CD4-positive, alpha-beta T cell treated with Interleukin-1 beta for 1 hour (primary cell): Measurements from ENCODE around the gene TSBP1.

Experiments used
- DNase-seq, 2 donors: peaks; one replicate each; pipeline ENCODE4 v3.0.0-alpha.2; 2020 to 2022

Gene TSBP1, protein sequence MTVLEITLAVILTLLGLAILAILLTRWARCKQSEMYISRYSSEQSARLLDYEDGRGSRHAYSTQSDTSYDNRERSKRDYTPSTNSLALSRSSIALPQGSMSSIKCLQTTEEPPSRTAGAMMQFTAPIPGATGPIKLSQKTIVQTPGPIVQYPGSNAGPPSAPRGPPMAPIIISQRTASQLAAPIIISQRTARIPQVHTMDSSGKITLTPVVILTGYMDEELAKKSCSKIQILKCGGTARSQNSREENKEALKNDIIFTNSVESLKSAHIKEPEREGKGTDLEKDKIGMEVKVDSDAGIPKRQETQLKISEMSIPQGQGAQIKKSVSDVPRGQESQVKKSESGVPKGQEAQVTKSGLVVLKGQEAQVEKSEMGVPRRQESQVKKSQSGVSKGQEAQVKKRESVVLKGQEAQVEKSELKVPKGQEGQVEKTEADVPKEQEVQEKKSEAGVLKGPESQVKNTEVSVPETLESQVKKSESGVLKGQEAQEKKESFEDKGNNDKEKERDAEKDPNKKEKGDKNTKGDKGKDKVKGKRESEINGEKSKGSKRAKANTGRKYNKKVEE

DNA sequence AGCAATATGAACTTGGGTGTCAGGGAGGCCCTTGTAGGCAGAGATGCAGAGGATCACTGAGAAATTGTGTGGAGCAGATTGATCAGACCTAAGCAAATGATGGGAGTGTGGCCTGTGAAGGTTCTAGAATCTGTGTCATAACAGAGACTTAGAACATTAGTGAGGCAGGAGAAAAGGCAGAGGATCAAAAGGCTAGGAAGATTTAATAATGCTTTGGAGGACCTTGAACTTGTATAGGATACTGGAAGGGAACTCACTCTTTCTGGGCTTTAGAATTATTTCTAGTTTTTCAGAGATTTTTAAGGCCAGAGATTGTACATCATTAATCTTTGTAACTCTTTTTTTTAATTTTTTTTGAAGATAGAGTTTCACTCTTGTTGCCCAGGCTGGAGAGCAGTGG is at the start of gene TSBP1:
TSBP1 (minus strand) TSS at position 101 of the 400 bp plus-strand sequence. CDS start 197 bp downstream, outside the sequence.
- no peak for DNase-seq

DNA sequence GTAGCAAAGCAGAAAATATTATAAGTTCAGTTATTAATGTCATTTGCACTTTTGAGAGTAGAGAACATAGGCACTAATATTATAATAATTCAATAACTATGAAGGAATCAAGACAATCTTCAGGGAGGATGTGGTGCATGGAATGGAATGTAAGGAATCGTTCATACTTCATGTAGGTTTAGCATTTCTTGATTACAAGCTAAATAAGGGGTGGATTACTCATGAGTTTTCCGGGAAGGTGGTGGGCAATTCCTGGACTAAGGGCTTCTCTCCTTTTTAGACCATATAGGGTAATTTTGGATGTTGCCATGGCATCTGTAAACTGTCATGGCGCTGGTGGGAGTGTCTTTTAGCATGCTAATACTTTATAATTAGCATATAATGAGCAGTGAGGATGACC is 44.3 kb upstream of the TSBP1 start:
- DNase-seq: no peak

DNA sequence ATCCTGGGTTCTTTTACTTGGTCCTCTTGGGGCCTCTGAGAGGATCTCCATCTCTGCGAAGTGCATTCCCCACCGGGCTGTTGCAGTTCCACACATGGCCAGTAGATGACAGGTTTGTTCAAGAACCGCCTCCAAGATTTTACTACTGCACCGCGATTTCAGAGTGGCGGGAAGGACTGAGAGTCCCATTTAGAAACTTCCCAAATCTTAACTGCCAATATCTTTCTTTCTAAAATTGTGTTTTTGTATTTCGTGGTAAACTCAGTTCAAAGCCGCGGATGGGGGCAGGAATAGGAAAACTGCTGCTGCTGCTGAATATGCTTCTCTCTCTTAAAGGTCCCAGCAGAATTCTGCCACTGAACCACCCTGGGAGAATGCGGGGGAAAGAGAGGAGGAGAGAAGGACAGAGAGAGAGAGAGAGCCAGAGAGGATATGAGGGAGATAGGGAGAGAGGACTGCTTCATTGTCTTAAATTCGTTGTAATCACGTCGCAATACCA is 43.9 kb upstream of the TSBP1 start:
- DNase-seq: peak; percentile 74 to 76

DNA sequence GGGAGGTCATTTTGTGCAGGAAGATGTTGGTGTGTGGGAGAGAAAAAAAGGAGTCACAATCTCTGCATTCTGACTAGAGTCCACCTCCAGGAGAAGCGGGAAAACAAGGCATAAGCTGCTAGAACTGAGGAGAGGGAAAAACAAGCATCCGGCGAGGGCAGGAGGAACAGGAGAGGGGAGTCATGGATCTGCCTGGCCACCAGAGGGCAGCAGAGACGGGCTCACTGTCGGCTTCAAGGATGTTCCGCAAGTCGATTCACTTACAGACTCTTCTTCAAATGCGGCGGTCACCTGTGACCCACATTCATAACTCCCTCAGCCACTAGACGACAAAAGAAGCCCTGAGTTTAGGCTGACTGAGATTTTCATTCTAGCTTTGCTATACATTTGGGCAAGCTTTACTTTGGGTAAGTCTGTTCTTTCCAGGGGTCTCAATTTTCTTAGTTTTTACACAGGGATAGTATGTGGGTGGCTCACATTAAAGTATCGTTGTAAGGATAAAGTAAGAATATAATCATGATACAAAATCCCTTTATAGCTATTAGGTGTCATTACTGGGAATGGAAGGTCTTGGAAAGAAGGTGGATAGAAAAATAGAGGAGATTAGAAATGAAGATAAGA is 41.8 kb upstream of the TSBP1 start:
- peak; percentile 79 to 83 for DNase-seq

DNA sequence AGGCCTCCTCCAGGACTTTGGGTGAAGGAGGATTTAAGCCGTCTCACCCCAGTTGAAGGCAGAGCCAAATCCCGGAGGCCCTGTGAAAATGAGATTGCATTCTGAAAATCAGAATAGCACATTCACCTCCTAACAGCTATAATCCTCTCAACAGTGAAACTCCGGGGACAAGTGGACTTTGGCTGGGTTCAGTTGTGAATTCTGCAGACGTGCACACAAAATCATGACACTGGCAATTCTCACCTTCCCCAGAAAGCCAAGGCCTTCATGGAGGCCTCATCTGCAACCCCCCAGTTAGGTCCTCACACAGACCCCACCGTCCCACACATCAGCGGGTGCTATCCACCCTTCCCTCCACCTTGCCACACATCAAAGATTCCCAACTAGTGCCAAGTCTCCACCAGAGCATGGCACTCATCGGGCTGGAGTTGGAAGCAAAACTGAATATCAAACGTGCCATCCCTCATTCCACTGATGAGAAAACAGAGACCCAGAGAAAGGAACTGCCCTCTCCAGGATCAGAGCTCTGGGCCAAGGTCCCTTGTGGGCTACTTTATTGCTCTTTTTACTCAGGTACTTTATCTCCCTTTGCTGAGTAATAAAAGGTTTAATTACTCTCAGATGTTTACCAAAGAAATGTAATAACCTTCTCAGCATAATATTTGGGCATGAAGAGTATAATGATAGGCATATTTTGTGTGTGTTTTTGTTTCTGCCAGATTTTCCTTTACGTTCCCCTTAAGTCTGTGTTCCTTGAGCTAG is 40.0 kb upstream of the TSBP1 start:
- no peak for DNase-seq

DNA sequence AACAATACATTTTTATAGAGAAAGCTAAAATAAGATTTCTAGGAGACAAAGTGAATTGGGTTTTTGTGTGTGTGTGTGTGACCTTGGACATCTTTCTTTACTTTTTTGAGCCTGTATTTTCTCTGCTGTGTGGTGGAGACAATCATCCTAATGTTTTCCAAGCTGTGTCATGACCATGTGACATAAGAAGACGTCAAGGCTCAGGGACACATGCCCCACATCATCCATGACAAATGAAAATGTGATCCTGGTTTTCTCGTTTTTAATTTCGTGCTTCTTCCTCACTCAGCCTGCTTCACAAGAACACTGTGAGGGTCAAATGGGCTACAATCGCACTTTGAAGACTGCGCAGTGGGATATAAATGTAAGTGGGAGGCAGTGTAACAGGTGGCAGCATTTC is 39.2 kb upstream of the TSBP1 start:
- no peak for DNase-seq

DNA sequence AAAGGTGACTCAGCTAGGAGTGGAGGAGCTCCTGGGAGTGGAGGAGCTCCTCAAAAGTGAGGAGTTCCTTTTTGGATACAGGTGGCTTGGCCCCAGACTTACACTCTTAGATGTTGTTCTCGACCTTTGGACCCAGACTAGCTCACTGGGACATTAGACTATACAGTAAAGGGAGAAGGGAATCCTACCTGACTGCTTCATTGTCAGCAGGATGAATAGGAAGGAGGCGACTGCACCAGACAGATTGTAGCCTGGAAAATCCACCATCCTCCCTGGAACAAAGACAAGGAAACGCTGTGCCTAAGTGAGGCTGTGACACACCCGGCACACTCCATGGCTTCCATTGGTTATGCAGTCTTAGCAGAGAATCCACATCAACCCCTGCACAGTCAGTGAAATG is 35.2 kb upstream of the TSBP1 start, which contains the start of gene BTNL2:
BTNL2 (minus strand) TSS at position 325 of the 400 bp plus-strand sequence; CDS start at position 267, 58 bp downstream.
- no peak for DNase-seq

DNA sequence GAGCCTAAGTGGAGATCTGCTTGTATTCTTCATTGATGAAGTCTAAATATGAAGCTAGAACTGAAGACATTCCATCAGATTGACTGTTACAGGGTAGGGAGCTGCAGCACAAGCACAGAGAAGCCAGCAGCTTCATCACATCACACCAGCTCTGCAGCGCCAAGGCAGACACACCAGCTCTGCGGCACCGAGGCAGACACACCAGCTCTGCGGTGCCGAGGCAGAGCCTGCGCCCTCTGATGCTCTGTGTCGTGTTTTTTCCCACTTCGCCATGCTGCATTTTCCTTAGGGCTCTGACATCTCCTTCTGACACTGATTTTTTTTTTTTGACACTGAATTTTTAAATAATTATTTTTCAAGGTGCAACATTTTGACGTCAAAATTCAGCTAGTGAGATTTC is 34.5 kb upstream of the TSBP1 start:
- DNase-seq: no peak

DNA sequence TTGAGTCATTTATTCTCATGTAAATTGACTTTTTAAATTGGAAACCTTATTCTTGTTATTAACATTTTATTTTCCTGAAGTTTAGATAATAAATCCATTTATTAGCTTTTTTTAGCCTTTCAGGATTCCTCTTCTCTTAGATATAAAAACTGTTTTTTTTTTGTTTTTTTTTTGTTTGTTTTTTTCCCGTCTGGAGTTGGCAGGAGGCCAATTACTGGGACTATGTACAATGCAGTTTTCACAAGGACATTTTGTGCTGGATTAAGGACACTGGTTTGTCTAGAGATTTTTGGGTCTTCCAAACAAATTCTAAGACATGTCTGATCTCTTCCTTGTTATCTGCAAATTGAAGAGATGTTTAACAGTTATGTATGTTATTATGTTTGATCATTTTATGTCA is 34.0 kb upstream of the TSBP1 start:
- DNase-seq: no peak

DNA sequence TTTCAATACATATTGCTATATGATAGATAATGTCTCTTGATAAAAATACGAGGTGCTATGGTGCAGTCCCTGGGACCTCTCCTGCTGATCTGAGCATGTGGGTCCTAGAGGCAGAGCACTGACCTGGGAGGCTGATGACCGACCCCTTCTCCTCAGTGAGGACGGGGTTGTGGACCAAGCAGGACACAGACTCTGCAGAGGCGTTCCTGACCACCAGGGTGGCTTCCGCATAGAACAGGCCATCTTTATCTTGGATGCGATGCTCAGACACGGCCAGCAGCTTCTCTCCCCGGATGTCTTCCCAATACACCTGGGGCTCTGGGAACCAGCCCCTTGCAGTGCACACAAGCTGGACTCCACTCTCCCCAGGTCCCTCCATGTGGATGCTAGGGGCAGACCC is 31.1 kb upstream of the TSBP1 start:
- DNase-seq: no peak

DNA sequence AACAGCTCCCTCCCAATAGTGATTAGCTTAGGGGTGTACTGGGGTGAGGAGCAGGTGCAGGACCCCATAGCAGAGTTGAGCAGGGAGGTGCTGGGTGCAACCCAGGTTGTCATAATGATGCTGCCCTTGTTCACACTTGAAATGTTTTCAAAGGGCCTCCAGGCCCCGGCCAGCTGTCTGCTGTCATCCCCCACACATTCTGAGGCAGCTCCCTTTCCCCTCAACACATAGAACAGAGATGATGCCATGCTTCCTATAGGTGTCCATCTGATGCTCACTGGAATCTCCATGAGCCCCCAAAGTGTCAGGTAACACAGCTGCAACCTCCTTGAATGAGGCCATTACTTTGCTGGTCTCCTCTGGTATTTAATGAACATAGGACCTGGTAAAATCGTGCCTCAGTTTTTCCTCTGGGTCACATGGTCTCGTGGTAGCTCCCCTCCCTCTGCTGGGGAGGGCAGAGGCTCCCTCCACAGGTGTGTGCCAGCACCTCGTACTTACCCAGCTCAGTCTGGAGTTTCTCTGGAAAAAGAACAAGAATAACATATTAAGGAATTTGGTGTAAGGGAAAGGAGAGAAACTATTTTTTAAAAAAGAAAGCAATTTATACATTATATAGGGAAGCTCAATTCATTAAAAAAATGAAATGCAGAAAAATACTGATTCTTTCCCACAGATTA is 29.7 kb upstream of the TSBP1 start:
- DNase-seq: no peak

DNA sequence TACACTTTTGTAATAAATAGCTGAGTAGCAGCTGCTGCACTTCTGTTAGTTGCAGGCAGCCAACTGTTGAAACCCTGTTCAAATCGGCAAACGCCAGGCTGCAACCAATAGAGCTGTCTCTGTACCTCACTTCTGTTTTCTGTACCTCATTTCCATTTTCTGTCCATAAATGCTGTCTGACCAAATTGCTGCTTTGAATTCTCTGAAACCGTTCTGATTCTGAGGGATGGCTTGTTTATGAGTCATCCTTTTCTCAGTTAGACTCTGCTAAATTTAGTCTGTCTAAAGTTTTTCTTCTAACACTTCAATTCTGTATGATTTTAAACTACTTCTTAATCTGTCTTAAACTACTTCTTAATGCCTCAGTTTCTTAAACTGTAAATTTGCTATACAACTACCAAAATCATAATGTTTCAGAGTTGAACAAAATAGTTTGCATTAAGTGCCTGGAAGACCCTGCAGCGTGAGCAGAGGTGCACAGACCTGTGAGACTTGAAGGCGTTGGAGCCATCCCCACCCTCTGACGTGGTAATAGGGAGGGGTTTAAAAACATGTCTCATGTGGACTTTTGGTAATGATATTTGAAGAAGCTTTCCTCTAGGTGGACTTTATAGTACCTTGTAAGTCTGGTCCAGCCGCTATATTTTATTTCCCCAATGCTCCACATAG is 25.7 kb upstream of the TSBP1 start:
- DNase-seq: no peak

DNA sequence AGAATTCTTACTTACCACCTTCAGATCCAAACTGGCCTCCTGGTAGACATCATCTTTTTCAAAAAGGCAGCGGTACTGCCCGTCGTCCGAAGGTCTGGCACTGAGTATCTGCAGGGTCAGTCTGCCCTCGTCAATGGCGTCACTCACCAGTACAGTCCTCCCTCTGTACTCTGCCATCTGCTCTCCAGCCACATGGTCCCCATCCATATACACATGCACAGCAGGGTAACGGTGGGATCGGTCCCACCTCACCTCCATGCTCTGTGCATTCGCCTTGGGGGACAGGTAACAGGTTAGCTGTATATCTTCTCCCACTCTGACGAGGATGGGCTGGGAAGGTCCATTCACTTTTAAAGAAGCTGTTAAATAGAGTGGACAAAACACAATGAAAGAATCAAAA is 24.3 kb upstream of the TSBP1 start:
- DNase-seq: no peak

DNA sequence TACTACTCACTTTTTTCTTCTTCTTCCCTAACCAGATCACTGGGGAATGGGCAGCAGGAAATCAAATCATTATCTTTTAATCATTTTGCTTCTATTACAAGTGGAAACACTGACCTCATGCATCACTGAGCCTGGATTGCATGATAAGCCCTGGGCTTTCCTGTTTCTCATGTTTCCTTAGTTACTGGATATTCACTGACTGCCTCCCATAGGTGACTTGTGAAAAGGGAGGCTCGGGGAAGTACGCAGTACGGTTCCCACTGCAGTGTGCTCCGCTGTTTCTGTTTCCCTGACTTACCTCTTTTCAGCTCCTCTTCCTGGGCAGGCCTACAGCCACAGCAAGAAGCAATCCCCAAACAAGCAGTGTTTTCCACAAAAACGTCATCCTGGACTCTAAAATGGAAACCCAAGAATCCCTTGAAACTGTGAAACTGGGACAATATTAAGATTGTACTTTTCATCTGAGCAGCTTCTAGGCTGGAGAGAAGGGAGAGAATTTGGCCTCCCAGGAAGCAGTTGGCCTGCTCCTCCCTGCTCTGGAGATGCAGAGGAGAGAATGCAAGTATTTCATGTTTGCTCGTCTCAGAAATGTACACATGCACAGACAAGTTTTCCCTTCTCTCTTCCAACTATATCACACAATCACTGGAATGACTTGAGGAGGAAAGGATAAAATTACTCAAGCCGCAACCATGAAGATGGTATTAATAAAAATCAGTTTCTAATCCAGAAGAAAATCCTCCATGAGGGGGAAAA is 22.1 kb upstream of the TSBP1 start:
- DNase-seq: no peak

DNA sequence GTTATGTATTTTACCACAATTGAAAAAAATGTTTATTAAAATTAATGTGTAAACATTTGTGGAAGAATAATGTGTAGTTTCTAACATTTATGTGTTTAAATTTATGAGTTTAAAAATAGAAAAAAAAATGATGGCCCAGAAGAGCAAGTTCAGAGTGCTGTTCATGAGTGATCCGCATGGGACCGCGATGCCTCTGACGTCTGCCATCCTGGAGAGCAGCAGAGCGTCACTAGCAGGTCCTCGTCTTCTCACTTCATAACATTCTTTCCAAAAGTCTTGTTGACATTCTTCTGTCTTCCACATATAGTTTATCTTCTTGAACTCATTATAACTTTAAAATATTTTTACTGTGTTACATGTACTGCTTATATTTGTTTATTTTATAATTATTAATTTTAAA is 19.8 kb upstream of the TSBP1 start:
- DNase-seq: no peak

DNA sequence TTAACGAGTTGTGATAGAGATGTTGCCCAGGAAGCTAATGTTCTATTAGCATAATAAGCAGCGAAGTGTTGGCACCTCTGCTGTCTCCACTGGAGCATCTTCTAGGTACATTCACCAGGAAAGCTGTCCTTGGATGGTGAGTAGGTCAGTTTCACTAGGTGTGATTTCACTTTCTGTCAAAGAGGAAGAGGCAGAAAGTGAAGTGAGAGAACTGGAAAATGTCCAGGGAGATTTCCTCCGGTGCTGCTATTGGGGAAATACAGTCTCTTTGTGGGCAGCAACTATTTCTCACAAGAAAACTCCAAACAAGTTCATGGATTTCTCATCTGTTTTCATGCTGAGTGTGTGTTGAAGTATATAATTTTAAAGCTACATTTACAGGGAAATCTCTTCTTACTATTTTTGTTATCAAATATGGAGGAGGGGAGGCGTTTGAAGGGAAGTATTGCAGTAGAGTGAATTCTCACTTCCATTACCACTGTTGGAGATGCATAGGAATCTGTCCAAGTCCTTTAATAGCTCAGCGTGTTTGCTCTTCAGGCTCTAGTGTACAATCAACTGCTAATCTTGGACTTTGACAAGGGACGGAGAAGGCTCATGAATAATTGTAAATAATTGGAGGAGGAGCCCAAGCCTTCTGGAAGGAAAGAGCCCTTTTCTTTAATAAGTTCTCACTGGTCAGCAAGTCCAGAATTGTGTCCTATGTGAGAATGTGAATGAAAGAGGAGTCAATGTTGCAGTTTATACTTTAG is 16.1 kb upstream of the TSBP1 start:
- no peak for DNase-seq

DNA sequence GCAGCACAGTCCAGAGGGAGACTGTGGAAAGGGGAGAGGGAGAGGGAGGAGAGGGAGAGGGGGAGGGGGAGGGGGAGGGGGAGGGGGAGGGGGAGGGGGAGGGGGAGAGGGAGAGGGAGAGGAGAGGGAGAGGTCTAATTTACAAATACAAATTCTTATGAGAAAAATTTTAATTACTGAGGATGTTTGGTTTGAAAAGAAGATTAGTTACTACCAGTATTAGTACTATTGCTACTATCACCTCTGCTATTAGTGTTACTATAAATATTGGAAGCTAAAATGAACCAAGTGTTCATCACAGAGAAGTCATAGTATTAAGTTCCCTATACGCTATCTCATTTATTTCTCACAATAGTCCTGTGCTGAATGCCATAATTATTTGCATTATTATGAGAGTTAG is 14.3 kb upstream of the TSBP1 start:
- no peak for DNase-seq

DNA sequence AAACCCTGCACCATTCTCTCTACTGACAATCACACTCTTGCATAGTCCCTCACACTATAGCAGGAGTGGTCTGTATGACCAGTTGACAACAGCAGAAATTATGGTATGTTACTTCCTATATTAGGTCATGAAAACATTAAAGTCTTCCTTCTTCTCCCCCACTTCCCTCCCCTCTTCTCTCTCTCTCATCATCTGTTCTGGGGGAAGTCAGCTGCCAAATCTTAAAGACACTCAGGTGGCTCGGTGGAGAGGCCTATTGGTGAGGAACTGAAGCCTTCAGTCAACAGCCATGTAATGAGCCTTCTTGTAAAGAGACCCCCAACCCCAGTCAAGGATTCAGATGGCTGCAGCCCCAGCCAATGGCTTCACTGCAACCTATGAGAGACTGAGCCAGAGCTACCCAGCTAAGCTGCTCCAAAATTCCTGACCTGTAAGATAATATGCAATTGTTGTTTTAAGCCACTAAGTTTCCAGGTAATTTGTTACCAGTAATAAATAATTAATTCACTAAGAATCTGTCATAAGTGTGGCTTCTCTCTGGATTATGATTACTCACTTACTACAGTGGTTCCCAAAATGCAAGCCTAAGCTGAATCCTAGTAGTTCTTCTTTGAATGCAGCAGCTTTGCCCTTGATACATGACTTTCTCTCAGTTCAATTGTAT is 11.2 kb upstream of the TSBP1 start:
- DNase-seq: no peak

DNA sequence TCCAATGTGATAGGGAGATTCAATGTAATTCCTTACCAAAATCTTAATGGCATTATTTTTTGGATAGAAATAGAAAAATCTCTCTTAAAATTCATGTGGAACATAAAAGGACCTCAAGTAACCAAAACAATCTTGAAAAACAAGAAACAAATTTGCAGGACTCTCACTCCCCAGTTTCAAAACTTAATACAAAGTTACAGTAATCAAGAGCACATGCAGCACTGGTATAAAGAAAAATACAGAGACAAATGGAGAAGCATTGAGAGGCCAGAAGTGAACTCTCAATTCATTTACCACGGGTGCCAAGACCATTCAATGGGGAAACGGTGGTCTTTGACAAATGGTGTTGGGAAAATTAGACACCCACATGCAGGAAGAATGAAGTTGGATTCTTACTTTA is 7.8 kb upstream of the TSBP1 start:
- no peak for DNase-seq
